AG04450 (cell line): ENCODE measurements around the gene FRMPD1. TPM values are rescaled to one million over a fixed set of nuclear protein-coding genes. Genes with fewer than 3 reads are reported as not detected.

Source experiments
- CTCF ChIA-PET: fragments of 300-600, 350-600 bp; formaldehyde crosslinking; extraction: SDS; loops from one replicate; lab custom pipeline; 2022; ENCODE audit warnings: antibody characterized with exemption, inconsistent platforms; lab: Charles Lee
- POLR2A ChIA-PET: fragments of 350-600 bp; formaldehyde crosslinking; extraction: SDS; loops from one replicate; lab custom pipeline; 2021; ENCODE audit warnings: antibody characterized with exemption, inconsistent platforms; lab: Yijun Ruan, JAX
- DNase-seq: peaks from one replicate; pipeline ENCODE4 v3.0.0-alpha.2; 2011; ENCODE audit warnings: low read depth, low spot score
- H3K27ac ChIP-seq: one replicate; pipeline ENCODE4 v1.5.1; 2012; ENCODE audit warnings: low read depth, low read length, control low read depth
- H3K27me3 ChIP-seq: one replicate; pipeline ENCODE4 v1.6.0; 2012; ENCODE audit warnings: low read length; ENCODE audit not compliant: control insufficient read depth, insufficient read depth
- H3K4me3 ChIP-seq: 2 replicates; pipeline ENCODE4 v1.5.1; 2011; ENCODE audit warnings: mild to moderate bottlenecking, low read depth, low read length, control low read depth
- H3K9me3 ChIP-seq: 2 replicates; pipeline ENCODE4 v1.5.1; 2012; ENCODE audit warnings: low read length; ENCODE audit not compliant: control insufficient read depth, insufficient read depth
- polyA plus RNA-seq: library from polyadenylated mRNA; depleted of rRNA; stranded (reverse); fragments of >200 nt; gene quantifications from 2 replicates; pipeline ENCODE4 v1.2.3, GENCODE V29; 2011
- TF ChIP-seq, protein P1 (sequence below): IDR thresholded peaks from 2 replicates; pipeline ENCODE4 v1.5.1; 2011; ENCODE audit warnings: low read depth, low read length, control low read depth, inconsistent platforms

The FRMPD1 gene
- polyA plus RNA-seq, 1 experiment: not detected

DNA sequence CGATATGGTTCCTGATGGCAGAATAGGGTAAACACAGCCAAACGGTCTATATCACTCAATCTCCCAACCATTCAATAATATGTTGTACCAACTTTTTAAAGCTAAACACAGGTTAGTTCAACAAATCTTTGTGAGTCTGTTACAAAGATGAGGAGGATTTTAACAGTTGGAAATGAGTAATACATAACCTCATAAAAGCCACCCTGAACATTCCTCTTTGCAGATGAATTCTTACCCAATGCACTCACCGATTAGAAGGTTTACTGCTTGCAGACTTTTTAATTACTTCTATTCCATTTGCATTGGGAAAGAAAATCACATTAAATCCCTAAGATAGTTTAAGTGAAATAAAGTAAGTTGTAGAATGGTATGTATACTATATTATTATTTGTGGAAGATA lies 79.5 kb downstream of the FRMPD1 start:
- Histone ChIP-seq H3K27ac (no peak overlapping the region), H3K27me3 (peaks cover 61% of the 10 kb centered on the region), H3K9me3 (no peaks in the 10 kb centered on the region), H3K4me3 (no peak overlapping the region)
- TF ChIP-seq, protein P1, sequence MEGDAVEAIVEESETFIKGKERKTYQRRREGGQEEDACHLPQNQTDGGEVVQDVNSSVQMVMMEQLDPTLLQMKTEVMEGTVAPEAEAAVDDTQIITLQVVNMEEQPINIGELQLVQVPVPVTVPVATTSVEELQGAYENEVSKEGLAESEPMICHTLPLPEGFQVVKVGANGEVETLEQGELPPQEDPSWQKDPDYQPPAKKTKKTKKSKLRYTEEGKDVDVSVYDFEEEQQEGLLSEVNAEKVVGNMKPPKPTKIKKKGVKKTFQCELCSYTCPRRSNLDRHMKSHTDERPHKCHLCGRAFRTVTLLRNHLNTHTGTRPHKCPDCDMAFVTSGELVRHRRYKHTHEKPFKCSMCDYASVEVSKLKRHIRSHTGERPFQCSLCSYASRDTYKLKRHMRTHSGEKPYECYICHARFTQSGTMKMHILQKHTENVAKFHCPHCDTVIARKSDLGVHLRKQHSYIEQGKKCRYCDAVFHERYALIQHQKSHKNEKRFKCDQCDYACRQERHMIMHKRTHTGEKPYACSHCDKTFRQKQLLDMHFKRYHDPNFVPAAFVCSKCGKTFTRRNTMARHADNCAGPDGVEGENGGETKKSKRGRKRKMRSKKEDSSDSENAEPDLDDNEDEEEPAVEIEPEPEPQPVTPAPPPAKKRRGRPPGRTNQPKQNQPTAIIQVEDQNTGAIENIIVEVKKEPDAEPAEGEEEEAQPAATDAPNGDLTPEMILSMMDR: no peak
- ChIA-PET POLR2A (no interaction called here), CTCF (no interaction called here)
- DNase-seq: no peak

DNA sequence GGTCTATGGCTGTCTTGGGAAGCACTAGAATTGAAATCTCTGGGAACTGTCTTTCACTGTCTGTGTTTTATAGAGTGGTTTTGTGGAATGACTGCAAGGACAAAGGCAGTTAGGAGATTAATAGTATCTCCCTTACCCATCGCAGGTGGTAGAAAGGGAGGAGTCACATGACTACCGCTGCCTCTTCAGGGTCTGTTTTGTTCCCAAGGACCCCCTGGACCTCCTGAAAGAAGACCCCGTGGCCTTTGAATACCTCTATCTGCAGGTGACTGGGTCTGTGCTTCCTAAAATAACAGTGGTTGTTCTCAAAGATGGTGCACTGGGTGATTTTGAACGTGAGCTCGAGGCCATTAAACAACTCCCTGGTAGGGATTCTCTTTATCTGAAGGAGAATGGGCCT lies 80.1 kb downstream of the FRMPD1 start:
- H3K27ac ChIP-seq: no peak overlapping the region
- TF ChIP-seq, protein P1: no peak
- POLR2A ChIA-PET: no interaction called here
- no peak overlapping the region for H3K4me3 ChIP-seq
- no peaks in the 10 kb centered on the region for H3K9me3 ChIP-seq
- DNase-seq: no peak
- CTCF ChIA-PET: no interaction called here
- H3K27me3 ChIP-seq: peaks cover 58% of the 10 kb centered on the region

DNA sequence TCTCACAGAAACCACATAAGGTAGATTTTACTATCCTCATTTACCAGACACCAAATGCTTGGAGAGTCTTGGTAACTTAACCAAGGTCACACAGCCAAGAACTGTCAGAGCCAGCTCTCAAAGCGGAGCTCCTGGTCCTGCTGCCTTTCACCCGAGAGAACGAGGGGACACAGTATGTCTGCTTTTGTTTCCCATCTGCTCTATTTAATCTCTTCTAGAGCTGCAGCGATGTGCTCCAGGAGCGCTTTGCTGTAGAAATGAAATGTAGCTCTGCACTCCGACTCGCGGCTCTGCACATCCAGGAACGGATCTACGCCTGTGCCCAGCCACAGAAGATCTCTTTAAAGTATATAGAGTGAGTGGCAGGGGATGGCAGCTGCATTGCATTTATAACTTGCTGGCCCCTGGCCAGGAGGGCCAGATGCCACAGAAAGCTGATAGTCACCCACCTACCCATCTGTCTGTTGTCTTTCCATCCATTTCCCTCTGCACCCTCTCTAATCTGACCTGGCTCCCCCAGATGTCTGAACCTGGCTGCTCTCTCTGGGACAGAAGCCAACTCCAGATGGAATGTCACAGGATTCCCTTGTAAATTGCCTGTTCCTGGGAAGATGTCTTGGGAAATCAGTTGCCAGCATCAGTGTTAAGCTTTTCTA lies 81.5 kb downstream of the FRMPD1 start:
- Histone ChIP-seq H3K27ac (no peak overlapping the region), H3K27me3 (peaks cover 59% of the 10 kb centered on the region), H3K9me3 (no peaks in the 10 kb centered on the region), H3K4me3 (no peak overlapping the region)
- DNase-seq: no peak
- POLR2A ChIA-PET: no interaction called here
- CTCF ChIA-PET: no interaction called here
- TF ChIP-seq, protein P1: no peak

DNA sequence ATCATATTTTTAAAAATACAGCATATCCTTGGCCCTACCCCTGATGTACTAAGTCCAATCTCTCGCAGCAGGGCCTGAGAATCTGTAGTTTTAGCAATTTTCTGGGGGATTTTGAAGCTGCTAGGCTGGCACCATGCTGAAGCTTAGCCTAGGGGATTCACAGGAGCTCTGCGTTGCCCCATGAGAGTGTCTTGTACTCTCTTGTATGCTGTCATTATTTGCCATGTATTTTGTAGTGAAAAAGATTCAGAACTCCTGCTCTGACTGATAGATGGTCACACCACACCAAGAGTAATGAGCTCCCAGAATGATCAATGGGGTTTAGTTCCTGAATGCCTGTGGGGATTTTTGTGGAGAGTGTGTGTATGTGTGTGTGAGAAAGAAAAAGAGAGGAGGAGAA lies 82.2 kb downstream of the FRMPD1 start:
- ChIA-PET POLR2A (no interaction called here), CTCF (no interaction called here)
- DNase-seq: no peak
- TF ChIP-seq, protein P1: no peak
- Histone ChIP-seq H3K27ac (no peak overlapping the region), H3K27me3 (peaks cover 59% of the 10 kb centered on the region), H3K4me3 (no peak overlapping the region), H3K9me3 (no peaks in the 10 kb centered on the region)

DNA sequence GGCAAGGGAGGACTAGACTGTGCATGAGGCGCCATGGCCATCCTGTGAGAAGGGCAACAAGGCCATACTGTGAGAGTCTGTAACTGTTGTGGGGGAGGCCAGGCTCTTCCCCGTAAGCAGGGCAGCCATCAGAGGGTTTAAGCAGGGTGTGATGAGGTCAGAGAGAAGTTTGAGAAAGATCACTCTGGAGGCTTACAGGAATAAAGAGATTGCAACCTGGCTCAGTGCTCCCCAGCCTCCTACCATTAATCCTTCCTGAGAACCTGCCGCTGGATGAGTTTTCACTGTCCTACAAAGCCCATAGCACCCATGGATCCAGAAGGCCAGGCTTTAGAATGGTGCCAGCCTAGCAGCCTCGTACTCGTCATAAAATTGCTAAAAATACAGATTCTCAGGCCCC lies 88.5 kb downstream of the FRMPD1 start:
- TF ChIP-seq, protein P1: no peak
- CTCF ChIA-PET: no interaction called here
- H3K27me3 ChIP-seq: peaks cover 43% of the 10 kb centered on the region
- H3K27ac ChIP-seq: no peak overlapping the region
- POLR2A ChIA-PET: no interaction called here
- no peak for DNase-seq
- H3K4me3 ChIP-seq: no peak overlapping the region
- H3K9me3 ChIP-seq: no peaks in the 10 kb centered on the region
